GM20431 (cell line): Measurements from ENCODE around the gene C4BPB.

Source experiments
- in situ Hi-C: fragments of 300-500 bp; cut with MseI, MboI; formaldehyde crosslinking; loops from one replicate; pipeline ENCODE4 v1.15.0; 2020; ENCODE audit warnings: low sequenced_read_pairs; ENCODE audit not compliant: unreplicated experiment

Gene C4BPB

GRCh38 chr1:207128336-207128921 lies 39.8 kb downstream of the C4BPB start:
- in situ Hi-C loops = no loop called here

- in situ Hi-C loops = no loop called here
Observed at GRCh38 chr1:207129053-207129452, 40.4 kb downstream of the C4BPB start.

- in situ Hi-C loops = no loop called here
Observed at GRCh38 chr1:207130252-207131036, 41.8 kb downstream of the C4BPB start.

- in situ Hi-C loops = no loop called here
Observed at GRCh38 chr1:207131163-207131562, 42.5 kb downstream of the C4BPB start.

- in situ Hi-C loops = no loop called here
Observed at GRCh38 chr1:207134581-207134980, 45.9 kb downstream of the C4BPB start.

GRCh38 chr1:207139616-207140015 lies 51.0 kb downstream of the C4BPB start:
- in situ Hi-C loops = no loop called here

GRCh38 chr1:207140536-207140935 lies 51.9 kb downstream of the C4BPB start:
- in situ Hi-C loops = no loop called here

- in situ Hi-C loops = no loop called here
Observed at GRCh38 chr1:207145401-207146058, 56.9 kb downstream of the C4BPB start.
